Rectal smooth muscle tissue (tissue), 1 donor: ENCODE data around the gene DLX2.

Source experiments
- H3K27ac ChIP-seq: one replicate; pipeline ENCODE4 v1.7.0; 2013; ENCODE audit warnings: low read depth, low read length, inconsistent platforms
- H3K27me3 ChIP-seq: one replicate; pipeline ENCODE4 v1.7.0; 2013; ENCODE audit warnings: low read length; ENCODE audit not compliant: control insufficient read depth, insufficient read depth
- H3K36me3 ChIP-seq: one replicate; pipeline ENCODE4 v1.7.0; 2013; ENCODE audit warnings: low read length; ENCODE audit not compliant: control insufficient read depth, insufficient read depth
- H3K4me1 ChIP-seq: one replicate; pipeline ENCODE4 v1.7.0; 2013; ENCODE audit warnings: low read length; ENCODE audit not compliant: control insufficient read depth, insufficient read depth
- H3K4me3 ChIP-seq: one replicate; pipeline ENCODE4 v1.7.0; 2013; ENCODE audit warnings: low read length
- H3K9ac ChIP-seq: one replicate; pipeline ENCODE4 v1.7.0; 2013; ENCODE audit warnings: low read length

Gene DLX2

DNA sequence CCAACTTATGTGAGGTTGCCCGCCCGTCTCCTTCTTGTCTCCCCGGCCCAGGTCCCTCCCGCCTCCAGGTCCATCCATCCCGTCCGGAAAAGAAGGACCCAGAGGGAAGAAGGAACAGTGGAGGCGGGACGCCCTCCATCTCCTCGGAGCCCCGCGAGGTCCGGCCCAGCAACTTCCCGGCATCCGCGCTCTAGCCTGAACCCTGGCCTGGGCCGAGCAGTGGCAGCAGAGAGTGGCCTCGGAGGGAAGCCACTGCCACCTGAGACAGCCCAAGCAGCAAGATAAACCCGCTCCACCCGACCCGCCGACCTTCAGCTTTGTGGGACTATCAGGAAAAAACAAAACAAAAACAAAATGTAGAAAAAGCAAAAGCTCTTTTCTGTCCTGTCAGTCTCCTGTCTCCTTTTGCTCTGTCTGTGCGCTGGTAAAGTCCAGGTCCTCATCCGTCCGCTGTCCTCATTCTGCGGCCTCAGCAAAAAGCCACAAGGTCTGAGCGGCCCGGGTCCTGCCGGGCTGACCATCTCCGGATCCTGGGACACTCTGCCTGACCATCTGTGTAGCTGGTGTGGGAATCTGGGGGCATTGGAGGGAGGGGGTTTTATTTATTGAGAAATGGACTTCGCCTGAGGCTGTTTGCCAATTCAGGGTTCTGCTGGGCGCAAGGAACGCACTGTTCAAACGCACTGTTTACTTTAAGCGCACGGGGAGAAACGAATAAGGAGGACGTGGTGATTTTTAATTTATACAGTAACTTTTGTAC, 14.3 kb downstream of the DLX2 start:
- Histone ChIP-seq H3K4me1 (no peaks in the 10 kb centered on the region), H3K27me3 (peaks cover 84% of the 10 kb centered on the region)

DNA sequence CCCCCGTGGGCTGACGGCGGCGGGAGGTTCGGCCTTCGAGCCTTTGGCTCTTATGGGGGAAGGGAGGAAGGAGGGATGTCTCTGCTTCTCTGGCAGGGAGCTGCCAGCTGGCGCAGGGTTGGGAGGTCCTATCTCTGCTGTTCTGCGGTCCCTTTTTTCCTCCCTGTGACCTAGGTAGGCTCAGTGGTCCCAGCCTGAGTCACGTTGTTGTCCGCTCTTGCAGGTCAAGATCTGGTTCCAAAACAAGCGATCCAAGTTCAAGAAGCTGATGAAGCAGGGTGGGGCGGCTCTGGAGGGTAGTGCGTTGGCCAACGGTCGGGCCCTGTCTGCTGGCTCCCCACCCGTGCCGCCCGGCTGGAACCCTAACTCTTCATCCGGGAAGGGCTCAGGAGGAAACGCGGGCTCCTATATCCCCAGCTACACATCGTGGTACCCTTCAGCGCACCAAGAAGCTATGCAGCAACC, 14.9 kb downstream of the DLX2 start:
- H3K4me3 ChIP-seq: no peak overlapping the region
- no peaks in the 10 kb centered on the region for H3K4me1 ChIP-seq
- peaks cover 84% of the 10 kb centered on the region for H3K27me3 ChIP-seq
- no peak overlapping the region for H3K9ac ChIP-seq
- H3K27ac ChIP-seq: no peak overlapping the region
- no peaks in the 10 kb centered on the region for H3K36me3 ChIP-seq

More for the DNA sequence above, 14.3 kb downstream of the DLX2 start:
- no peaks in the 10 kb centered on the region for H3K36me3 ChIP-seq
- H3K27ac ChIP-seq: no peak overlapping the region
- H3K9ac ChIP-seq: no peak overlapping the region
- H3K4me3 ChIP-seq: no peak overlapping the region

DNA sequence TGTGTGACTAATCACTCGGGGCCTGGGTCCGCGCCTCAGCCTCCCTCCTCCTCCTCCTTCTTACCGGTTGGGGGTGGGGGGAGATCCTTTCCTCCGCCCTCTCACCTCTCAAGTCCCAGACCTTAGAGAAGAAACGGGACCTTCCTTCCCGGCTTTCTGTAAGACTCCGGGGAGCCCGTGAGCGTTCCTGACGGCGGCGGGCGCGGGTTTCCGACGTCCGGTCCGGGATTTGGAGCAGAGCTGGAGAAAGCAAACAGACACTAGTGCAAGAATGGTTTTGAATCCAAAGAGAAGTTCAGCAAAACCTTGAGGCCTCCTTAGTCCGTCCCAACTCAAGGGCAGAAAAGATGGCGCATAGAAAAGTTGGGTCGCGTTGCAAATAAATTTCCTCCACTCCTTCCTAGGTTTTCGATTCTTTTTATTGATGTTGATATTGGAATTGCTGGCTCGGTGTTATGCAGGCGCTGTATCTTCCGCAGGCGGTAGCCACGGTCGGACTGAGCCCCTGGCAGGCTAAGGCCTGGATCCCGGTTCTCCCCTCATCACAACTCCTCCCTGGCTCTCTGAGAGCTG, 15.4 kb downstream of the DLX2 start:
- Histone ChIP-seq H3K27ac (no peak overlapping the region), H3K4me1 (no peaks in the 10 kb centered on the region), H3K4me3 (peak overlapping the region; percentile 46), H3K9ac (no peak overlapping the region), H3K36me3 (no peaks in the 10 kb centered on the region), H3K27me3 (peaks cover 89% of the 10 kb centered on the region)

GRCh38 chr2:172086241-172087206, 16.2 kb downstream of the DLX2 start:
- Histone ChIP-seq H3K4me1 (no peaks in the 10 kb centered on the region), H3K36me3 (no peaks in the 10 kb centered on the region), H3K4me3 (peak overlapping the region; percentile 46), H3K27me3 (peaks cover 90% of the 10 kb centered on the region), H3K9ac (no peak overlapping the region), H3K27ac (no peak overlapping the region)

DNA sequence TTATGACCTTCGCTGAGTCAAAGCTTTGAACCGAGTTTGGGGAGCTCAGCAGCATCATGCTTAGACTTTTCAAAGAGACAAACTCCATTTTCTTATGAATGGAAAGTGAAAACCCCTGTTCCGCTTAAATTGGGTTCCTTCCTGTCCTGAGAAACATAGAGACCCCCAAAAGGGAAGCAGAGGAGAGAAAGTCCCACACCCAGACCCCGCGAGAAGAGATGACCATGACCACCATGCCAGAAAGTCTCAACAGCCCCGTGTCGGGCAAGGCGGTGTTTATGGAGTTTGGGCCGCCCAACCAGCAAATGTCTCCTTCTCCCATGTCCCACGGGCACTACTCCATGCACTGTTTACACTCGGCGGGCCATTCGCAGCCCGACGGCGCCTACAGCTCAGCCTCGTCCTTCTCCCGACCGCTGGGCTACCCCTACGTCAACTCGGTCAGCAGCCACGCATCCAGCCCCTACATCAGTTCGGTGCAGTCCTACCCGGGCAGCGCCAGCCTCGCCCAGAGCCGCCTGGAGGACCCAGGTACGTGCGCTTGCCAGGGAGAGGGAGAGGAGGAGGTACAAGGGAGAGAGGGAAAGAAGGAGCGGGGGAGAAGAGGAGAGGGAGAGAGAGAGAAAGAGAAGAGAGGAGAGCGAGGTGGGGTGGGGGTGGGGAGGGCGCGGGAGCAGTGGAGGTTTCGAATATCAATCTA, 17.1 kb downstream of the DLX2 start, which contains the start of gene DLX1:
DLX1 (plus strand) TSS at position 48 of the 700 bp plus-strand sequence; CDS start at position 219, 171 bp downstream.
- no peaks in the 10 kb centered on the region for H3K4me1 ChIP-seq
- H3K27ac ChIP-seq: peak within 1 kb of the TSS; percentile 40
- peaks cover 94% of the 10 kb centered on the region for H3K27me3 ChIP-seq
- H3K4me3 ChIP-seq: peak within 1 kb of the TSS; percentile 61
- no peak within 1 kb of the TSS for H3K9ac ChIP-seq
- H3K36me3 ChIP-seq: no peaks in the 10 kb centered on the region

GRCh38 chr2:172084645-172085459, 17.8 kb downstream of the DLX2 start:
- H3K27ac ChIP-seq: no peak overlapping the region
- no peaks in the 10 kb centered on the region for H3K4me1 ChIP-seq
- no peaks in the 10 kb centered on the region for H3K36me3 ChIP-seq
- H3K4me3 ChIP-seq: peak overlapping the region; percentile 58
- no peak overlapping the region for H3K9ac ChIP-seq
- H3K27me3 ChIP-seq: peaks cover 92% of the 10 kb centered on the region

DNA sequence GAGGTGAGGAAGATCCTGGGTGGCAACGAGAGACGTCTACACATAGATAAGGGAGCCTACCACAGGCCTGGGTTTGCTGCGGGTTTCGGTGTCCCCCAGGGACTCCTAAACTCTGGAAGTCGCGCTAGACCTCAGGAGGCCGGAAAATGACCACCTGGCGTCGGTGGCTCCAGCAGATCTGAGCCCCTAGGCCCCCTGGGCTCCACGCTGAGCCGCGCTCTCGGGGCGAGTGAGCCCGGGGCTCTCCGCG, 18.4 kb downstream of the DLX2 start:
- Histone ChIP-seq H3K4me3 (peak overlapping the region; percentile 58), H3K36me3 (no peaks in the 10 kb centered on the region), H3K4me1 (no peaks in the 10 kb centered on the region), H3K9ac (no peak overlapping the region), H3K27ac (no peak overlapping the region), H3K27me3 (peaks cover 89% of the 10 kb centered on the region)

DNA sequence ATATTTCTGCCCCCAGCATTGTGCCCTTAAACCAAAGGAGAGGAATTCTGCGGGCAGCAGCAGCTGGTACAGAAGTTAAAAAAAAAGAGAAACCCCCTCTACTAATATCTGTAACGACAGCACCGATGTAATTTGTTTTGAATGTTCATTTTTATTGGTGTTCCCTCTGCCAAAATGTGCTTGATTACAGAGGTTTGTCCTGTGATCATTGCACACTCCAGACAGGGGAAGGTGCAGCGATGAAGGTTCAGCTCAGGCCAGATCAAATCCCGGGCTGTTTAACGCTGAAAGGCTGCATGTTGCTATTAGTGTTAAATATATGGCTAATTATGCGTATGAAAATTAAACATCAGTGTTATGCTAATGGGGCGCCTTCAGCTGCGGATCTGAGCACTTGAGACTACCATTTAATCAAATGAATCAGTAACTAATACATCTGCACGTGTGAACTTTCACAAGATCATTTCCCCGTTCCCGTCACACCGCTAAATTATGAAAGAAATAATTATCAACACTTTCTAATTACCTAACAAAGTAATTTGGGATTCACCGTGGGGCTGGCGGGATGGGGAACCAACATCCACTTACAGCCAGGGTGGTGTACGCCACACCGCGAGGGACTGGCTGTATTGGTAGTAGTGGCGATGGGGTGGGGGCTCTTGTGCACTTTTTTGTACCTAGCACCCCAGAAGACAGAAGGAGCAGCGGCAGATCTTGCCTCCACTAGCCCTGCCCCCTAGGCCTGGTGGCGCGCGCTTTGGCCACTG, 18.9 kb downstream of the DLX2 start:
- Histone ChIP-seq H3K4me3 (no peak overlapping the region), H3K4me1 (no peaks in the 10 kb centered on the region), H3K9ac (no peak overlapping the region), H3K27me3 (peaks cover 84% of the 10 kb centered on the region), H3K27ac (no peak overlapping the region), H3K36me3 (no peaks in the 10 kb centered on the region)

GRCh38 chr2:172082944-172083627, 19.6 kb downstream of the DLX2 start:
- peaks cover 77% of the 10 kb centered on the region for H3K27me3 ChIP-seq
- no peak overlapping the region for H3K9ac ChIP-seq
- H3K4me1 ChIP-seq: no peaks in the 10 kb centered on the region
- no peaks in the 10 kb centered on the region for H3K36me3 ChIP-seq
- no peak overlapping the region for H3K27ac ChIP-seq
- no peak overlapping the region for H3K4me3 ChIP-seq

DNA sequence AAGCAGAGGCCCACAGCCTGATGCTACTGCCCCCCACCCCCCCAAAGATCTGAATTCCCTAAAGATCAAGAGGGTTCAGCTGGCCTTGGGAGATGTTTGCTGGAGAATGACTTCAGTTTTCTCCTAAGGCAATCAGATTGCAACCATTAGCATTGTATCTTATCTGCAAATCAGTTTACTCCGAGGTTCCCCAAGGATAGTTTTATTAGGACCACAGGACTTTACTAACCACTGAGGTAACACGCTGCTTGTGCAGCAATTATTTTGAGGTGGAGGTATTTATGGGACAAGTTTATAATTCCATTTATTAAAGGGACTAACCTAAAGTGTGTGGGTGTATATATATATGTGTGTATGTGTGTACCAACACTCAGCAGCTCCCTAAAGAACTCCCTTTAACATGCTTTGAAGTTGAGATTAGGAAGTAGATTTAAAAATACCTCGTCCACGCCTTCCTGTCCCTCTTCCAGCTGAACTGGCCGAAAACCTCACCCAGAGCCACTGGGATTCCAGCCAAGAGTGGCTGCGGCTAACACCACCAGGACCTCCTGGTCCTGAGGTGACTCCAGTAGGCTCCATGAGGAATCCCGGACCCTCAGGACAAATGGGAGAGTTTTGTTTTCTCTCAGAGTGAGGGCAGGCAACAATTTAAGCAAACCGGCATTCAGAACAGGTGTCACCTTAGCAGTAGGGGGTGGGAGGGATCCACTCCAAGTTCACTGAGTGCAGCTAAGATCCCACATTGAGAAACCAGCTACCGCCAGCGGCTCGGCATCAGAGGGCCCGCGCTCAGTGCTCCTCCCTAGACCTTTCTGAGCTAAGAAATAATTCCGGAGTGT, 20.4 kb downstream of the DLX2 start:
- Histone ChIP-seq H3K9ac (no peak overlapping the region), H3K4me1 (no peaks in the 10 kb centered on the region), H3K4me3 (no peak overlapping the region), H3K36me3 (no peaks in the 10 kb centered on the region), H3K27me3 (peaks cover 70% of the 10 kb centered on the region), H3K27ac (no peak overlapping the region)
